GM10847 (cell line): ENCODE results near the gene CTNNAL1.
A peak's percentile ranks its signal among the peaks of the same experiment; 100 is the strongest.

Source experiments
- POLR2A ChIP-seq: IDR thresholded peaks from 2 replicates; pipeline ENCODE4 v1.6.1; 2011; ENCODE audit not compliant: insufficient read length; ENCODE audit errors: extremely low read depth

Gene CTNNAL1

GRCh38 chr9:109012876-109013678 lies at the start of gene CTNNAL1:
TSS of gene CTNNAL1 (minus strand) at chr9:109013499. CDS start at chr9:109013442, 57 bp downstream.
- TF ChIP-seq POLR2A: peak; percentile 73

- no peak for TF ChIP-seq POLR2A
These were observed 49.2 kb upstream of the CTNNAL1 start for GRCh38 chr9:109062543-109062942.

GRCh38 chr9:109060191-109060590 lies 46.9 kb upstream of the CTNNAL1 start:
- TF ChIP-seq POLR2A: no peak

GRCh38 chr9:109052416-109052815 lies 39.1 kb upstream of the CTNNAL1 start:
- TF ChIP-seq POLR2A: no peak

GRCh38 chr9:109051733-109052132 lies 38.4 kb upstream of the CTNNAL1 start:
- no peak for TF ChIP-seq POLR2A

GRCh38 chr9:109050444-109050843 lies 37.1 kb upstream of the CTNNAL1 start:
- TF ChIP-seq POLR2A: no peak

GRCh38 chr9:109048822-109049221 lies 35.5 kb upstream of the CTNNAL1 start:
- TF ChIP-seq POLR2A: no peak

- no peak for TF ChIP-seq POLR2A
These were observed 34.0 kb upstream of the CTNNAL1 start for GRCh38 chr9:109047259-109047658.

- TF ChIP-seq POLR2A: no peak
These were observed 33.0 kb upstream of the CTNNAL1 start for GRCh38 chr9:109046346-109046745.

GRCh38 chr9:109043578-109043977 lies 30.3 kb upstream of the CTNNAL1 start:
- no peak for TF ChIP-seq POLR2A

GRCh38 chr9:109040571-109040970 lies 27.3 kb upstream of the CTNNAL1 start:
- no peak for TF ChIP-seq POLR2A

- no peak for TF ChIP-seq POLR2A
These were observed 26.2 kb upstream of the CTNNAL1 start for GRCh38 chr9:109039539-109039938.

- no peak for TF ChIP-seq POLR2A
These were observed 24.8 kb upstream of the CTNNAL1 start for GRCh38 chr9:109037946-109038715.

GRCh38 chr9:109036744-109037680 lies 23.7 kb upstream of the CTNNAL1 start:
- no peak for TF ChIP-seq POLR2A

- TF ChIP-seq POLR2A: no peak
These were observed 22.6 kb upstream of the CTNNAL1 start for GRCh38 chr9:109035684-109036423.
